Muscle layer of duodenum (tissue), 2 donors: Measurements from ENCODE around the gene MLX.
"Not testable (repeated sequence)": the region's sequence is repeated elsewhere in the genome, so short reads cannot be mapped to it uniquely, and the experiment has no call there.

Source experiments
- H3K27ac ChIP-seq: one replicate; pipeline ENCODE4 v1.7.0; 2013; ENCODE audit warnings: mild to moderate bottlenecking, low read length
- H3K27me3 ChIP-seq: one replicate; pipeline ENCODE4 v1.7.0; 2013; ENCODE audit warnings: low read depth, mild to moderate bottlenecking, control low read depth, low read length
- H3K36me3 ChIP-seq, 2 donors: one replicate each; pipeline ENCODE4 v1.7.0; 2013; ENCODE audit warnings: low read length in 2 of 2, control low read depth in 1 of 2, mild to moderate bottlenecking in 1 of 2; ENCODE audit not compliant: insufficient read depth in 2 of 2, control insufficient read depth in 1 of 2
- H3K4me1 ChIP-seq, 2 donors: one replicate each; pipeline ENCODE4 v1.7.0; 2013; ENCODE audit warnings: low read length in 2 of 2, mild to moderate bottlenecking in 2 of 2, control low read depth in 1 of 2, moderate library complexity in 1 of 2; ENCODE audit not compliant: insufficient read depth in 2 of 2, control insufficient read depth in 1 of 2
- H3K4me3 ChIP-seq, 2 donors: one replicate each; pipeline ENCODE4 v1.7.0; 2013; ENCODE audit warnings: low read length in 2 of 2, low read depth in 1 of 2, mild to moderate bottlenecking in 1 of 2
- H3K9me3 ChIP-seq, 2 donors: one replicate each; pipeline ENCODE4 v1.7.0; 2013; ENCODE audit warnings: low read length in 2 of 2, control low read depth in 1 of 2, mild to moderate bottlenecking in 1 of 2; ENCODE audit not compliant: control insufficient read depth in 1 of 2
- donor health status: healthy.

MLX gene

DNA sequence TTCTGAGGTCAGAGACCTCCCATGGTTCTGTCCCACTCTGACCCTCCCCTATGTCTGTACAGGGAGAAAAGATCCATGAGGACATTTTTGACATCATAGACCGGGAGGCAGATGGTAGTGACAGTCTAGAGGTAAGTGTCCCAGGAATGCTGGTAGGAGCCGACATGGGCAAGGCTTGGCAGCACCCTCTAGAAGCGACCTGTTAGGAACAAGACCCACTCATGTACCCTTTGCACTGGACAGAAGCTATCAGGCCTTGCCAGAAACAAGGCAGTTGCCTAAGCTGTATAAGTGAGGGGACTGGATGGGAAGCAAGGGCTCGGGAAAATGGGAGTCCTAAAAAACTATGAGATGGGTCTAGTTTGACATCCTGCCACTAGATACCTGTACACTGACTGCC lies 45.1 kb downstream of the MLX start:
- no peaks in the 10 kb centered on the region for H3K9me3 ChIP-seq
- no peaks in the 10 kb centered on the region for H3K27me3 ChIP-seq
- peaks cover 28 to 44% of the 10 kb centered on the region in 2 donors for H3K36me3 ChIP-seq
- H3K27ac ChIP-seq, result no peak overlapping the region
- peaks cover 0 to 17% of the 10 kb centered on the region in 2 donors for H3K4me1 ChIP-seq
- no peak overlapping the region for H3K4me3 ChIP-seq

DNA sequence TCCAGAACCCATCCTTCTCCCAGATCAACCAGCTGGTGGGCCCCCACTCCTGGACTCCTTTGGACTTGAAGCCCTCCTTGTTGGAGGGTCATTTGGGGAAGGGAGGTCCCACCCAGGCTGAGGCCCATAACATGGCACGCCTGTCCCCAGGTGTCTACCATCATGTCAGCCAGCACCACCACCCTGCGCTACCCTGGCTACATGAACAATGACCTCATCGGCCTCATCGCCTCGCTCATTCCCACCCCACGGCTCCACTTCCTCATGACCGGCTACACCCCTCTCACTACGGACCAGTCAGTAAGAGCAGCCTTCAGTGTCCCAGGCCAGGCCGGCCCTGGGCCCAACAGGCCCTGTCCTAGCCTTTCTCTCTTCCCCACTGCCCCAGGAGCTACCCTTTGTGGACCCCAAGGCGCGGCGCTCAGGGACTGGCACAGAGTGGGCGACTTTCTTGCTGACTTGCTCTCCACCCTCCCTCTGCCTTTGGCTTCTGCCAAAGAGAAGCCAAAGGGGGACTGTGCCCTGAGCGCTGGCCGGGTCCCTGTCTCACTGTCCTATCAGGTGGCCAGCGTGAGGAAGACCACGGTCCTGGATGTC lies 46.9 kb downstream of the MLX start:
- Histone ChIP-seq H3K36me3 (peaks cover 28 to 44% of the 10 kb centered on the region in 2 donors), H3K9me3 (no peaks in the 10 kb centered on the region), H3K27ac (no peak overlapping the region)

DNA sequence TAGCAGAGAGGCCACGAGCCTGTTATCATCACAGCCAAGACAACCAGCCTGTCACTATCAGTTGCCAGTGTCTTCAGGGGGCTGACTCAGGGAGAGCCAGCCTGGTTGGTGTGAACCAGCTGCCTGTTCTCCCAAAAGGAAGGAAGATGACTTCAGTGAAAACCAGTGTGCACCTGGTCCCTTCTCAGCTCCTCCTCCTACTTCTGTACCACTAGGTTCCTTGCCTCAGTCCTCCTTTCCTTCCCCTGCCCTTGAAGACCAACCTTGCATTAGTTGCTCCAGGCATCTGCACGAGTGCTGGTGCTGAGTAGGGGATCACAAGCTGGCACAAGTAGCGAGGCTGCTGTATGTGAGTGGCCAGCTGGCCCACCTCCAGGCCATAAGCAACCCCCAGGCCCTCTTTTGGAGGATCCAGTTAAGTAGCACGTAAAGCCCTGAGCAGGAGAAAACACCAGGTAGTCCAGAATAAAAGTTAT lies 51.1 kb downstream of the MLX start:
- peak overlapping the region in 1 of 2 donors; percentile 35 for H3K4me3 ChIP-seq
- peaks cover 0 to 9% of the 10 kb centered on the region in 2 donors for H3K4me1 ChIP-seq
- no peak overlapping the region for H3K27ac ChIP-seq
- no peaks in the 10 kb centered on the region for H3K27me3 ChIP-seq
- no peaks in the 10 kb centered on the region for H3K9me3 ChIP-seq
- H3K36me3 ChIP-seq, result peaks cover 15 to 29% of the 10 kb centered on the region in 2 donors

More for the DNA sequence above, 46.9 kb downstream of the MLX start:
- H3K4me3 ChIP-seq, result no peak overlapping the region
- peaks cover 0 to 15% of the 10 kb centered on the region in 2 donors for H3K4me1 ChIP-seq
- no peaks in the 10 kb centered on the region for H3K27me3 ChIP-seq

DNA sequence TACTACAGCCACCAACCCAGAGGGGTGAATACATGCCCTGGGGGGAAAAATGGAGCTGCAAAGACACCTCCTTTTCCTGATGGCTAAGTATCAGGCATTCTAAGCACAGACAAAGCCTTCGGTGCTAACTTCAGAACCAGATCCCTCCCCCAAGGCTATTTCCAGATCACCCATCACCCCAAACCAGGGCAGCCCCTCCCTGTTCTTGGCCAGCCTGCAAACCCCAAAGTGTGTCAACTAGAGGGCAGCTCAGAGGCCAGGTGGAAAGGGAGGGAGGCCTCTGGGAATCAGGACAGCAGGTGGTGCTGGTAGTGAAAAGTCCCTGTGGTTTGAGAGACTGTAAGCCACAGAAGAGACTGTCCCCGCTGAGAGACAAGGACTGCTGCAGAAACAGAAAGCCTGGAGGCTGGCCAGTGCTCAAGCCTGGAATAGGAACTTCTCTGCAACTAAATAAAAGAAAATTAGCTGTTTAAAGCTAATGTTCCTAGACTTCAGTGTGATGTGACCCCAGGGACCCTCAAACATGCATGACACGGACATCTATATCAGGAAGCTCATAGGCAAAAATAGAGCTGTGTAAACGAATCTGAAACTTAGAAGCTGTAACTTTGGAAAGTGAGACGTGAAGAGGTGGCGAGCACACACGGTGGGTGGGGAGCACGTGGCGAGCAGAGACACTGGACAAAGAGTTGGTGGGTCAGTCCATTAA lies 51.7 kb downstream of the MLX start:
- peaks cover 15 to 25% of the 10 kb centered on the region in 2 donors for H3K36me3 ChIP-seq
- no peaks in the 10 kb centered on the region for H3K27me3 ChIP-seq
- peak overlapping the region; percentile 2 to 35 for H3K4me3 ChIP-seq
- peaks cover 0 to 9% of the 10 kb centered on the region in 2 donors for H3K4me1 ChIP-seq
- no peak overlapping the region for H3K27ac ChIP-seq
- no peaks in the 10 kb centered on the region for H3K9me3 ChIP-seq

DNA sequence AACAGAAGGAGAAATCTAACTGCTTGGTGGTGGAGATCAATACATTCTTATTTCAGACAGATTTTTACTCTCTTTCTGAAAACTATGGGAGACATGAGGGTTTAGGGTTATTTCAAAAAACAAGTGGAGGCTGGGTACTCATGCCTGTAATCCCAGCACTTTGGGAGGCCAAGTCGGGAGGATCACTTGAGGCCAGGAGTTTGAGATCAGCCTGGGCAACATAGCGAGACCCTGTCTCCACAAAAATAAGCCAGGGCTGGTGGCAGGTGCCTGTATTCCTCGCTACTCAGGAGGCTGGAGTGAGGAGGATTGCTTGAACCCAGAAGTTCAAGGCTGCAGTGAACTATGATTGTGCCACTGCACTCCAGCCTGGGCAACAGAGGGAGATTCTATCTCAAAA lies 55.1 kb downstream of the MLX start:
- H3K36me3 ChIP-seq, H3K9me3 ChIP-seq, H3K27me3 ChIP-seq, H3K27ac ChIP-seq, H3K4me1 ChIP-seq, H3K4me3 ChIP-seq: not testable (repeated sequence)
